ENCODE measurements around the gene FLAD1.
"Not testable (repeated sequence)": the region's sequence is repeated elsewhere in the genome, so short reads cannot be mapped to it uniquely, and the experiment has no call there.

FLAD1 gene

DNA sequence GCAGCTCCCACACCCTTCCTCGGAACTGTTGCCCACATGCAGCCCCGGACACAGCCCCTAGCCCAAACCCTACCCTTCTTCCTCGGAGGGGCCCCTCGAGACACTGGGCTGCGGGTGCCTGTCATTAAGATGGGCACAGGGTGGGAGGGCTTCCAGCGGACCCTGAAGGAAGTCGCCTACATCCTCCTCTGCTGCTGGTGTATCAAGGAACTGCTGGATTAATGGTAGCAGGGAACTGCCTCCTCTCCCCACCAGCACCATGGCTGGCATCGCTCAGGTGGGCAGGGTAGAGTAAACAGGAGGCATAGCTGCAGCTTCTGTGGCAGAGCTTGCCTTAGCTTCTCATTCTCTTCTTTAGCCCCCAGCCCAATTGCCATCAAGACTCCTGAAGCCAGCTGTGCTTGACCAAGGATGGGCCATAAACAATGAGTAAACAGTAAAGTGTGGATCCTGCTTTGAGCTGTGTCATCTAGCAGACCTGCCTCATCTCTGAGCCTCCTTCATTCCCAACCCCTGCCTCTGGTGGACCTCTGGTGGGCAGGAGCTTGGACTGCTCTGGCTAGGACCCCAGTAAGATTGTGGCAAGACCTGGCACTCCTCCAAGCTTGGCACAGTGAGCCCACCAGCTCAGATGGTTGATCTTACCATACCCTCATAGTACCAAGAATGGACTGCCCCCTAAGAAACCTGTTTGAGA, 10.6 kb downstream of the FLAD1 start, which contains the start of gene LENEP:
TSS of gene LENEP (plus strand) at position 15 of the 697 bp plus-strand sequence. CDS start at position 37, 22 bp downstream.
- no peaks in the 10 kb centered on the region for H3K9me3 ChIP-seq (ENCODE audit: severe bottlenecking)
- TF ChIP-seq, protein P1, sequence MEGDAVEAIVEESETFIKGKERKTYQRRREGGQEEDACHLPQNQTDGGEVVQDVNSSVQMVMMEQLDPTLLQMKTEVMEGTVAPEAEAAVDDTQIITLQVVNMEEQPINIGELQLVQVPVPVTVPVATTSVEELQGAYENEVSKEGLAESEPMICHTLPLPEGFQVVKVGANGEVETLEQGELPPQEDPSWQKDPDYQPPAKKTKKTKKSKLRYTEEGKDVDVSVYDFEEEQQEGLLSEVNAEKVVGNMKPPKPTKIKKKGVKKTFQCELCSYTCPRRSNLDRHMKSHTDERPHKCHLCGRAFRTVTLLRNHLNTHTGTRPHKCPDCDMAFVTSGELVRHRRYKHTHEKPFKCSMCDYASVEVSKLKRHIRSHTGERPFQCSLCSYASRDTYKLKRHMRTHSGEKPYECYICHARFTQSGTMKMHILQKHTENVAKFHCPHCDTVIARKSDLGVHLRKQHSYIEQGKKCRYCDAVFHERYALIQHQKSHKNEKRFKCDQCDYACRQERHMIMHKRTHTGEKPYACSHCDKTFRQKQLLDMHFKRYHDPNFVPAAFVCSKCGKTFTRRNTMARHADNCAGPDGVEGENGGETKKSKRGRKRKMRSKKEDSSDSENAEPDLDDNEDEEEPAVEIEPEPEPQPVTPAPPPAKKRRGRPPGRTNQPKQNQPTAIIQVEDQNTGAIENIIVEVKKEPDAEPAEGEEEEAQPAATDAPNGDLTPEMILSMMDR (IDR thresholded peaks at IDR 0.05; ENCODE audit: low read depth, low read length), result no peak
- H3K27me3 ChIP-seq (ENCODE audit: insufficient read depth, low read depth, severe bottlenecking), result no peaks in the 10 kb centered on the region
- H3K36me3 ChIP-seq, result peaks cover 31% of the 10 kb centered on the region
- DNase-seq, result peak; percentile 27
- H3K4me3 ChIP-seq (ENCODE audit: low read depth, low read length), result no peak within 1 kb of the TSS
- no peak within 1 kb of the TSS for H3K27ac ChIP-seq

DNA sequence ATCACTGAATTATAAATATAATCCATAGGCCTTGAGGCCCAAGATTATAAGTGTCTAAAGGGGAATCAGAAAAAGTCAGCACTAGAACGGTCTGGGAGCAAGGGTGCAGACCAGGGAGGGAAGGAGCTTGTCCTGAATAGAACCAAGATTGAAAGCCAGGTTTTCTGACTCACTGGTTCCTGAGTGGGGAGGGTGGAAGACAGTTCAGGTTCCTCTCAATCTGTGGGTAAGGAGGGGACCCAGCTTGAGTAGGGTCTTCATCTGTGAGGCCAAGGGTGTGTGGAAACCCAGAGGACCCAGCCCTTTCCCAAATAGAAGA, 11.1 kb downstream of the FLAD1 start:
- TF ChIP-seq, protein P1 (IDR thresholded peaks at IDR 0.05; ENCODE audit: low read depth, low read length), result no peak
- no peaks in the 10 kb centered on the region for H3K9me3 ChIP-seq (ENCODE audit: severe bottlenecking)
- no peak for DNase-seq
- H3K27ac ChIP-seq, result no peak overlapping the region
- no peaks in the 10 kb centered on the region for H3K27me3 ChIP-seq (ENCODE audit: insufficient read depth, low read depth, severe bottlenecking)
- no peak overlapping the region for H3K4me3 ChIP-seq (ENCODE audit: low read depth, low read length)
- H3K36me3 ChIP-seq, result peaks cover 26% of the 10 kb centered on the region

DNA sequence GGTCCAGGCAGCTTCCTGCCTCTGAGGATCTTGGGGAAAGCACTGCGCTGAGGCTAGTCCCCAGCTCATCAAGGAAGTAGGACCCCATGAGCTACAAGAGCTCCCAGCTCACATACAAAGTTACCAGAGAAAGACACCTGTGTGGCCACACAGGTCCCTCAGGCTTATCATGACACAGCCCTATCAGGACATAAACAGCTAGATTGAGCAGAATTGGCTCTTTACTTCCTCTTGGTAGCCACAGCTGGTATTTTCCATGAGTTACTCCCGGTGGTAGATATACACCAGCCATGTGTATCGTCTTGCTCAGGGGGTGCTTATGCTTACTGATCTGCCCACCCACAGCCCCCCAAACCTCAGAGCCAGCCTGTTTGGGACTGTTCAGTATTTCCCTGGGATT, 11.4 kb downstream of the FLAD1 start:
- no peaks in the 10 kb centered on the region for H3K27me3 ChIP-seq (ENCODE audit: insufficient read depth, low read depth, severe bottlenecking)
- DNase-seq, result no peak
- H3K9me3 ChIP-seq (ENCODE audit: severe bottlenecking), result no peaks in the 10 kb centered on the region
- no peak overlapping the region for H3K27ac ChIP-seq
- peaks cover 22% of the 10 kb centered on the region for H3K36me3 ChIP-seq
- TF ChIP-seq, protein P1 (IDR thresholded peaks at IDR 0.05; ENCODE audit: low read depth, low read length), result no peak
- no peak overlapping the region for H3K4me3 ChIP-seq (ENCODE audit: low read depth, low read length)

DNA sequence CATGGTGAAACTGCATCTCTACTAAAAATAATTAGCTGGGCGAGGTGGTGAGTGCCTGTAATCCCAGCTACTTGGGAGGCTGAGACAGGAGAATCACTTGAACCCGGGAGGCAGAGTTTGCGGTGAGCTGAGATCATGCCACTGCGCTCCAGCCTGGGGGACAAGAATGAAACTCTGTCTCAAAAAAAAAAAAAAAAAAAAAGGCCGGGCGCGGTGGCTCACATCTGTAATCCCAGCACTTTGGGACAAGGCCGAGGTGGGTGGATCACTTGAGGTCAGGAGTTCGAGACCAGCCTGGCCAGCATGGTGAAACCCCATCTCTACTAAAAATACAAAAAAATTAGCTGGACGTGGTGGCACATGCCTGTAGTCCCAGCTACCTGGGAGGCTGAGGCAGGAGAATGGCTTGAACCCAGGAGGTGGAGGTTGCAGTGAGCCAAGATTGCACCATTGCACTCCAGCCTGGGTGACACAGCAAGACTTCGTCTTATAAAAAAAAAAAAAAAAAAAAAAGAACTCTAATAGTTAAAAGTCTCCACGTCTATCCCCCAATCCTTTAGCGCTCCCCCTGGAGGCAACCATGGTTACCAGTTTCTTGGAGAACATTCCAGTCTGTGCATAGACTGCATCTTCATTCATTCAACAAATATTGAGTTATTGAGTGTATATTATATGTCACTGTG, 12.3 kb downstream of the FLAD1 start:
- not testable (repeated sequence) for H3K9me3 ChIP-seq (ENCODE audit: severe bottlenecking); H3K27ac ChIP-seq; H3K27me3 ChIP-seq (ENCODE audit: insufficient read depth, low read depth, severe bottlenecking); H3K4me3 ChIP-seq (ENCODE audit: low read depth, low read length)
- peak; percentile 87 for DNase-seq
- TF ChIP-seq, protein P1 (IDR thresholded peaks at IDR 0.05; ENCODE audit: low read depth, low read length), result peak; percentile 45; the same call in 1 of the 2 replicates
- peaks cover 13% of the 10 kb centered on the region for H3K36me3 ChIP-seq

DNA sequence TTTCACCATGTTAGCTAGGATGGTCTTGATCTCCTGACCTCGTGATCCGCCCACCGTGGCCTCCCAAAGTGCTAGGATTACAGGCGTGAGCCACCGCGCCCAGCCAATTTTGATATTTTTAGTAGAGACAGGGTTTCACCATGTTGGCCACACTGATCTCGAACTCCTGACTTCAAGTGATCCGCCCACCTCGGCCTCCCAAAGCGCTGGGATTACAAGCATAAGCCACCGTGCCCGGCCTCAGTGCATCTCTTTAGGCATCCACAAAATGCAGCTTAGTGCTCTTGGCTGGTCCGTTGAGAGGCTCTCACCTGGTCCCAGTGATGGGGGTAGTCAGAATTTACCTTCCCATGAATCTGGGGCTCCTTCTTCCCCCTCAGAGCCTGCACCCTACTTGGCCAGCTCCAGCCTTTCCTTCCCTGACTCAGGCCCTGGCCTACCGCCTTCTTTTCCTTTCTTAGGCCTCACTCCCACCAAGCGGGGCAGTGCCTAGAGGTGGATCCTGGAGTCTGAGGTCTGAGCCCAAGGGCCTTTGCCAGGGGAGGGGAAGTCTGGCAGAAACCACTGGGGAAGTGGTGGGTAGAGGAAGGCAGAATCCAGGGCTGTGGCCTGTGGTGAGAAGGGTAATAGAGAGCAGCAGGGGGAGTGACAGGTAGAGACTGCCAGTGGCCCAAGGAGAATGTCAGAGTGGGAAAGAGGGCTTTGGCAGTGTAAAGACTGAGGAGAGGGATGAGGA, 14.0 kb downstream of the FLAD1 start:
- H3K27me3 ChIP-seq (ENCODE audit: insufficient read depth, low read depth, severe bottlenecking), result no peaks in the 10 kb centered on the region
- TF ChIP-seq, protein P1 (IDR thresholded peaks at IDR 0.05; ENCODE audit: low read depth, low read length), result no peak
- DNase-seq, result no peak
- H3K9me3 ChIP-seq (ENCODE audit: severe bottlenecking), result no peaks in the 10 kb centered on the region
- H3K36me3 ChIP-seq, result peaks cover 3% of the 10 kb centered on the region; the same call in 1 of the 2 replicates
- H3K4me3 ChIP-seq (ENCODE audit: low read depth, low read length), result no peak overlapping the region
- no peak overlapping the region for H3K27ac ChIP-seq
